HL-60 (cell line): ENCODE data around the gene KCNJ18.
"Not testable (repeated sequence)": the region's sequence is repeated elsewhere in the genome, so short reads cannot be mapped to it uniquely, and the experiment has no call there.

Experiments
- DNase-seq, 2 experiments: peaks; one replicate each; pipeline ENCODE4 v3.0.0-alpha.2; 2010 to 2020; ENCODE audit warnings: low read depth in 1 of 2, low spot score in 1 of 2
- H3K27ac ChIP-seq: fragments of 250-450 bp; sonication (Bioruptor Pico); replicated peaks from 2 replicates; pipeline ENCODE4 v1.5.1; 2020; ENCODE audit warnings: mild to moderate bottlenecking, moderate library complexity
- H3K27me3 ChIP-seq: fragments of 250-450 bp; sonication (Bioruptor Pico); 2 replicates; pipeline ENCODE4 v1.5.1; 2021; ENCODE audit warnings: mild to moderate bottlenecking, moderate library complexity; ENCODE audit not compliant: insufficient read depth, poor library complexity, severe bottlenecking
- H3K4me3 ChIP-seq: replicated peaks from 2 replicates; pipeline ENCODE4 v1.5.1; 2011; ENCODE audit warnings: mild to moderate bottlenecking, control low read depth, low read length; ENCODE audit not compliant: insufficient read depth
- GABPA ChIP-seq: IDR thresholded peaks from 2 replicates; pipeline ENCODE4 v1.6.1; 2012; ENCODE audit warnings: low read depth
- POLR2AphosphoS5 ChIP-seq: IDR thresholded peaks from 2 replicates; pipeline ENCODE4 v1.6.1; 2012; ENCODE audit warnings: low read depth
- SPI1 ChIP-seq: IDR thresholded peaks from 2 replicates; pipeline ENCODE4 v1.6.1; 2012; ENCODE audit warnings: low read depth, mild to moderate bottlenecking, borderline replicate concordance
- TF ChIP-seq, protein P1 (sequence below): IDR thresholded peaks from one replicate; pipeline ENCODE4 v1.5.1; 2011; ENCODE audit warnings: low read length, control low read depth, inconsistent platforms; ENCODE audit not compliant: insufficient read depth
- TF ChIP-seq, protein P2 (sequence below): IDR thresholded peaks from 2 replicates; pipeline ENCODE4 v1.6.1; 2012; ENCODE audit warnings: low read depth; ENCODE audit not compliant: insufficient replicate concordance

The KCNJ18 gene

DNA sequence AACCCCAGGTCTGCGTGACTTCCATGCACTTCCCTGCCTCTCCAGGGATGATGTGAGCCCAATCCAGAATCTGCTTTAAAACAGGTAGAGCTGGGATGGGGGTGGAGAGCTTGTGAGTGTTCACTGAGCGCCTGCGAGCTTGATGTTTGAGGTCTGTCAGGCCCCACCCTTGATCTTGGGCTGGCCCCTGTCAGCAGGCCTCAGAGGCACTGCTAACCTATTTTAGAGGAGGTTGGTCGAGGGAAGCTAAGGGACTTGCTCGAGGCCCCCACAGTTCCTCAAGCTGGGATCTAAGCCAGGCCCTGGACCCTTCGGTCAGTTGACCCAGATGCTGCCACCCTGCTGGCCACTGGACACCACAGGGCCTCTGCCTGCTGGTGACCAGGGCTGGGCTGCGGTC, 14.8 kb downstream of the KCNJ18 start:
- not testable (repeated sequence) for H3K4me3 ChIP-seq, DNase-seq, H3K27me3 ChIP-seq, H3K27ac ChIP-seq

- not testable (repeated sequence) for H3K27me3 ChIP-seq, H3K27ac ChIP-seq, H3K4me3 ChIP-seq, DNase-seq
These were observed 15.6 kb downstream of the KCNJ18 start for GRCh38 chr17:21707711-21708611.

- not testable (repeated sequence) for H3K27me3 ChIP-seq, DNase-seq, H3K4me3 ChIP-seq, H3K27ac ChIP-seq
These were observed 16.6 kb downstream of the KCNJ18 start for GRCh38 chr17:21708612-21709535.

GRCh38 chr17:21709994-21710393, 17.7 kb downstream of the KCNJ18 start:
- H3K27ac ChIP-seq, H3K4me3 ChIP-seq, H3K27me3 ChIP-seq, DNase-seq: not testable (repeated sequence)

DNA sequence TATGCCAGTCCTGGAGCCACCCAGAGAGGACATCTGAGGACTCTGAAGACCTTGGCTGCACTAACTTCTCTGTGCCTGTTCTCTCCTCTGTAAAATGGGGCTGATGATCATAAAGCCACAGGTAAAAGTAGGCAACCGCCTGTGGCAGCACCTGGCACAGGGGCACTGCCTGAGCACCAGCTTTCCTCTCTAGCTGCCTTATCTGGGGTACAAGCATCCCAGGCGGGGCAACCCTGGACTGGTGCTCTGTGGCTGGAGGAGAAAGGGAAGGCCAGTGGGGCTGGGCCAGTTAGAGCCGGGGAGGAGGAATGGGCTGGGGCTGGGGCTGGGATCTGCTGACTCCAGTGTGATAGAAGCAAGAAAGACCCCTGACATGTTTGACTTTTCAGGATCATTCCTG, 18.2 kb downstream of the KCNJ18 start:
- not testable (repeated sequence) for DNase-seq, H3K27ac ChIP-seq, H3K27me3 ChIP-seq, H3K4me3 ChIP-seq

- H3K4me3 ChIP-seq, result no peak overlapping the region
- no peak overlapping the region for H3K27ac ChIP-seq
- no peak for TF ChIP-seq POLR2AphosphoS5
- TF ChIP-seq, protein P1, sequence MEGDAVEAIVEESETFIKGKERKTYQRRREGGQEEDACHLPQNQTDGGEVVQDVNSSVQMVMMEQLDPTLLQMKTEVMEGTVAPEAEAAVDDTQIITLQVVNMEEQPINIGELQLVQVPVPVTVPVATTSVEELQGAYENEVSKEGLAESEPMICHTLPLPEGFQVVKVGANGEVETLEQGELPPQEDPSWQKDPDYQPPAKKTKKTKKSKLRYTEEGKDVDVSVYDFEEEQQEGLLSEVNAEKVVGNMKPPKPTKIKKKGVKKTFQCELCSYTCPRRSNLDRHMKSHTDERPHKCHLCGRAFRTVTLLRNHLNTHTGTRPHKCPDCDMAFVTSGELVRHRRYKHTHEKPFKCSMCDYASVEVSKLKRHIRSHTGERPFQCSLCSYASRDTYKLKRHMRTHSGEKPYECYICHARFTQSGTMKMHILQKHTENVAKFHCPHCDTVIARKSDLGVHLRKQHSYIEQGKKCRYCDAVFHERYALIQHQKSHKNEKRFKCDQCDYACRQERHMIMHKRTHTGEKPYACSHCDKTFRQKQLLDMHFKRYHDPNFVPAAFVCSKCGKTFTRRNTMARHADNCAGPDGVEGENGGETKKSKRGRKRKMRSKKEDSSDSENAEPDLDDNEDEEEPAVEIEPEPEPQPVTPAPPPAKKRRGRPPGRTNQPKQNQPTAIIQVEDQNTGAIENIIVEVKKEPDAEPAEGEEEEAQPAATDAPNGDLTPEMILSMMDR, result no peak
- TF ChIP-seq GABPA, result no peak
- TF ChIP-seq, protein P2, sequence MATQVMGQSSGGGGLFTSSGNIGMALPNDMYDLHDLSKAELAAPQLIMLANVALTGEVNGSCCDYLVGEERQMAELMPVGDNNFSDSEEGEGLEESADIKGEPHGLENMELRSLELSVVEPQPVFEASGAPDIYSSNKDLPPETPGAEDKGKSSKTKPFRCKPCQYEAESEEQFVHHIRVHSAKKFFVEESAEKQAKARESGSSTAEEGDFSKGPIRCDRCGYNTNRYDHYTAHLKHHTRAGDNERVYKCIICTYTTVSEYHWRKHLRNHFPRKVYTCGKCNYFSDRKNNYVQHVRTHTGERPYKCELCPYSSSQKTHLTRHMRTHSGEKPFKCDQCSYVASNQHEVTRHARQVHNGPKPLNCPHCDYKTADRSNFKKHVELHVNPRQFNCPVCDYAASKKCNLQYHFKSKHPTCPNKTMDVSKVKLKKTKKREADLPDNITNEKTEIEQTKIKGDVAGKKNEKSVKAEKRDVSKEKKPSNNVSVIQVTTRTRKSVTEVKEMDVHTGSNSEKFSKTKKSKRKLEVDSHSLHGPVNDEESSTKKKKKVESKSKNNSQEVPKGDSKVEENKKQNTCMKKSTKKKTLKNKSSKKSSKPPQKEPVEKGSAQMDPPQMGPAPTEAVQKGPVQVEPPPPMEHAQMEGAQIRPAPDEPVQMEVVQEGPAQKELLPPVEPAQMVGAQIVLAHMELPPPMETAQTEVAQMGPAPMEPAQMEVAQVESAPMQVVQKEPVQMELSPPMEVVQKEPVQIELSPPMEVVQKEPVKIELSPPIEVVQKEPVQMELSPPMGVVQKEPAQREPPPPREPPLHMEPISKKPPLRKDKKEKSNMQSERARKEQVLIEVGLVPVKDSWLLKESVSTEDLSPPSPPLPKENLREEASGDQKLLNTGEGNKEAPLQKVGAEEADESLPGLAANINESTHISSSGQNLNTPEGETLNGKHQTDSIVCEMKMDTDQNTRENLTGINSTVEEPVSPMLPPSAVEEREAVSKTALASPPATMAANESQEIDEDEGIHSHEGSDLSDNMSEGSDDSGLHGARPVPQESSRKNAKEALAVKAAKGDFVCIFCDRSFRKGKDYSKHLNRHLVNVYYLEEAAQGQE, result no peak
- TF ChIP-seq SPI1, result no peak
- DNase-seq, result no peak
- no peaks in the 10 kb centered on the region for H3K27me3 ChIP-seq
These were observed 18.9 kb downstream of the KCNJ18 start for GRCh38 chr17:21711182-21711581.

GRCh38 chr17:21713020-21713419, 20.7 kb downstream of the KCNJ18 start:
- H3K27ac ChIP-seq, result not testable (repeated sequence)
- TF ChIP-seq, protein P2, result peak; percentile 27

GRCh38 chr17:21713631-21714030, 21.3 kb downstream of the KCNJ18 start:
- not testable (repeated sequence) for H3K27ac ChIP-seq, DNase-seq, H3K4me3 ChIP-seq, H3K27me3 ChIP-seq

More at GRCh38 chr17:21713020-21713419, 20.7 kb downstream of the KCNJ18 start:
- DNase-seq, H3K4me3 ChIP-seq, H3K27me3 ChIP-seq: not testable (repeated sequence)

DNA sequence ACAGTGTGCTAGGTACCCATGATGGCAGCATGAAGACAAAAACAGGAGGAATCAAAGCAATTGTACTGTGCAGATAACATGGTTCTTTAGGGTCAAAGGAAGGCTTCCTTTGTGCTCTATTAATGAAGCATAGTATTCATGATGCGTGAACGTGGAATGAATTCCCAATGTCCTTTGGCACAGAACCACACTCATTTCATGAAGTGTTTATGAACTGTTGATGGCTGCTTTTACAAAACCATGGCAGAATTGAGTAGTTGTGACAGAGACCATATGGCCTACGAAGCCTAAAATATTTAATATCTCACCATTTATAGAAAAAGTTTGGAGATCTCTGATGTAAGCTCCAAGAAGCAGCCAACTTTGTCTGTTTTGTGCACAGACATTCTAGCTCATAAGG, 22.4 kb downstream of the KCNJ18 start:
- H3K27ac ChIP-seq, DNase-seq, H3K27me3 ChIP-seq, H3K4me3 ChIP-seq: not testable (repeated sequence)
